GM21528 (cell line): ENCODE measurements around the gene PICALM.

Experiments used
- ATAC-seq: cut with Tn5 transposase; IDR thresholded peaks from one replicate; pipeline ENCODE4 v1.9.1; 2021; ENCODE audit warnings: mild to moderate bottlenecking, moderate library complexity; ENCODE audit not compliant: unreplicated experiment, low FRiP score

Gene PICALM

DNA sequence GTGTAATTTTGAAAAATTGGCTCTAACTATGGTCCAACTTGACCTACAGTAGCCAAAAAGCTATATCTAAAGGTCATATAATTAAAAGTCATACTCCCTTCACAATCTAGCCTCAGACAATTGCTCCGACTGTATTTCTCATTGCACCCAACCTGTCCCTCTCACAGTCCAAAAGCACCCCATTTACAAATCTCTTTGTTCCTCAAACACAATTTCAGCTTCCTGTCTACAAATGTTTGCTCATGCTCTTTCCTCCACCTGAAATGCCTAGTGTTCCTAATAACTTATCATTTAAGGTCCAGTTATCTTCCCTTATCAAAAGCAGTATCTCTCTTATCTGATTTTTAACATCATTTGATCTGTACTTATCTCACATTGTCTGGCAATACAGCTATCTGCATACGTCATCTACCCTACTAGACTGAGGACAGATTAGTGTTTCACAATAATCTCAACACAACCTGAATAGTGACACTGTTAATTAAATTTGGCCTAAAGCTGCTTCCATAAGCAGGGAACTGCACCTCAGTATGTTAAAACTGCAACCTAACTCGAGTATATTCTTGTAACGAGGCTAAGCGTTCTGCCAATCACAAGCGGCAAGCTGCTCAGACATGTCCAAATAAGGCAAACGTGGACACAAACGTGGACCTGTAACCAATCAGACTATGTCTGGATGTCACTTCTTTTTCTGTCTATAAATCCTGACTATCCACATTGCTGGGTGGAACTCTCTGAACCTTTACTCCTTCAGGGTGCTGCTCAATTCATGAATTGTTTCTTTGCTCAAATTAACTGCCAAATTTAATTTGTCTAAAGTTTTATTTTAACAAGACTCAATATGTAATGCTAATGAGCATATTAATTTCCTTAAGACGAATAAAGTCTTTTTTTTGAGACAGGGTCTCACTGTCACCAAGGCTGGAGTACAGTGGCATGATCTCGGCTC lies 15.9 kb downstream of the PICALM start:
- ATAC-seq: no peak

DNA sequence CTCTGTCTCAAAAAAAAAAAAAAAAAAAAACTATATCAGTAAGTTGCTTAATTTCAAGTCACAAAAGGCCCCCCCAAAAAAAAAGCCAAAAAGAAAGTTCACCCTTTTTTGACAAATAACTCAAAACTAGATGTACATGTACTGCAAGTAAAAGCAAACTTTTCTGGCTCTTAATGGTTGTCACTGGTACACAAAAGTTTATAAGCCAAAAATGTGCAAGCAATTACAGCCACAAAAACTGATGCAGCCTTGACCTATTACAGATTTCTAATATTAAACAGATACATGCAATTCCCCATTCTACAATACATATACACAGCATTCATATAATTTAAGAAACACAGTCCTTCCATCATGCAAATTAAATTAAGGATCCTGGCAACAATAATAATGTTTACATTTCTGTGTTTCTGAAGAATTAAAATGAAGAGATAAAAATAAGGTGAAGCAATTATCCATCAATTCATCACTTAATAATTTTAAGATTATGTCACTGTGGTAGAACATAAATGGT lies 18.6 kb downstream of the PICALM start:
- no peak for ATAC-seq

DNA sequence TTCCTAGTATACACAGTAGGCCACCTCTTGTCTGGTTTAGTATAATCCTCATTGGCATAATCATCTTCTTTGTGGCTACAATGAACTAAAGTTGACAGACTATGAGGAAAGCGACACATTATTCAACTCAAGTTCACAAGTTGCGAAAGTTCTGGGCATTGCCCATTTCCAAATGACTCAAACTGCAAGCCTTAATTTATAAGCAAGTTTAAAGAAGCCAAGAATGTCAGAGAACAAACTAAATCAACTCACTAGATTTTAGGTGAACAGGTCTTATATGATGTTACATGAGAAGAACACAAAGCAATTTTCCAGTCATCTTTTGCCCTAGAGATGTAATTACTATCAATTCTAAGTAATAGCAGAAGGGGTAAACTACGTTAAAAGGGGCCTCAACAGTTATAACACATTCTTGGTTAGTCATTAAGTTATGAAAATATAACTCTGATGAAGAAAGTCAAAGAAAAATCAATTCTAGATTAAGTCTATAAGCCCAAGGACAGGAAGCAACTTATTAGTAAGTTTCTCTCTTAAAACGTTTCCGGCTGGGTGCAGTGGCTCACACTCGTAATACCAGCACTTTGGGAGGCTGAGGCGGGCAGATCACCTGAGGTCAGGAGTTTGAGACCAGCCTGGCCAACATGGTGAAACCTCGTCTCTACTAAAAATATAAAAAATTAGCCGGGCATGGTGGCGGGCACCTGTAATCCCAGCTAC lies 21.5 kb downstream of the PICALM start:
- no peak for ATAC-seq

DNA sequence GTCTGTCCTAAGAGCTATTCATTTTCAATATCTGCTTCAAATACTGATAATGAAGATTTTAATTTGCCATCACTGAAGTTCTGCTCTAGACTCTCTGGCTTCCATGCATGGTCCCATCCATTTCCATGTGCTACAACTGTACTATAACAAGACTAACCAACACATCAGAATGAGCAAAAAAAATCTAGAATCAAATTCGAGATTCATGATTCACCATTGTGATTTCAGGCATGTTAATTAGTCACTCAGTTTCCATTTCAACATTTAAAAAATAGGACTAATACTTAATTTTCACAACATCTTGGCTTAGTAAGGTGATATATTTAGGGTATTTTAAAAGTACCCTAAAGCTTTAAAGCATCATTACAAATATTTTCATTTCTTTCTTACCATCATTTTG lies 22.8 kb downstream of the PICALM start:
- ATAC-seq: no peak

DNA sequence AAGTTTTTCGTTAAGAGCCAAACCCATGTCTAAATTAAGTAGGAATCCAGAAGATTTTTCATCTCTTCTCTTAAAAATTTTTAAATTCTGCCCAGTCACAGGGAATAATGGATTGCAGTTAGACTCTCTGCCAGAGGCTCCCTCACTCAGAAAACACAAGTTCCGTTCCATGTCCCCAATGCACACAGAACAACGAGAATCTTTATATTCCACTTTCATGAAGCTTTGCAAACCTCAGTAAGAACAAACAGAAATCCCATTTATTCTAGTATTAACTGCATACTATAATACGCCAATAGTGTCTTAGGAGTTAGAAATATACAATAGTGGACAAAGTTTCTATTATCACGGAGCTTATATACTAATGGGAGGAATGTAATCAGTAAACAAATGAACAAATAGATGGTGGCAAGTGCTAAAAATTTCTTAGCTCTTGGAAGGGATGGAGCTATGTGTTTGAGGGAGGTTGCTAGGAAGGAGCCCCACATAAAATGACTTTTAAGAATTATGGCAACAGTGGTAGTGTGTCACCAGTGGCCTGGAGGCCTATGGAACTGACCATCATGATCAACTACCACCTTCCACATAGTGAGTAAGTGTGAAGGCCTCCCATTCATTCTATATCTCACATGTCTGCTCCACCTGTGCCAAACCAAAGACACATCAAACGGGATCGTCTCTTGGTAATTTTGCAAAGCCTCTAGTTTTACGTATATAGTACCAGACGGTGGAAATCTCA lies 24.9 kb downstream of the PICALM start:
- ATAC-seq: no peak

DNA sequence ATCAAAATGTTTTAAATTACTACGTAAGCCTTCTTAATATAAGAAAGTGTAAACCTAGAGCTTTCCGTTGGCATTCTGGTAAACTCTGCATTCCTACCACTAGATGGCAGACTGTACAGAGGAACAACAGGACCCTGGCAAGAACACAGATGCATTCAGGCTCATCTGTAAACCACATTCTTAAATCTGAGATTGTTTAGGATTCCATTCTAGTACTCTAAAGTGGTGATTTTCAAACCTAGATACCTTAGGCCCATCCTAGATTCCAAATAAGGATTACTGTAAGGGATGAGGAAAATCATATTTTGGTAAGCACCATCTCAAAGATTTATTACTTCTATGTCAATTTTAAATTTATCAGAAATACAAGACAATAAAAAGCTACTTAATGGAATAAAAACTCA lies 26.9 kb downstream of the PICALM start:
- peak; percentile 62 for ATAC-seq

DNA sequence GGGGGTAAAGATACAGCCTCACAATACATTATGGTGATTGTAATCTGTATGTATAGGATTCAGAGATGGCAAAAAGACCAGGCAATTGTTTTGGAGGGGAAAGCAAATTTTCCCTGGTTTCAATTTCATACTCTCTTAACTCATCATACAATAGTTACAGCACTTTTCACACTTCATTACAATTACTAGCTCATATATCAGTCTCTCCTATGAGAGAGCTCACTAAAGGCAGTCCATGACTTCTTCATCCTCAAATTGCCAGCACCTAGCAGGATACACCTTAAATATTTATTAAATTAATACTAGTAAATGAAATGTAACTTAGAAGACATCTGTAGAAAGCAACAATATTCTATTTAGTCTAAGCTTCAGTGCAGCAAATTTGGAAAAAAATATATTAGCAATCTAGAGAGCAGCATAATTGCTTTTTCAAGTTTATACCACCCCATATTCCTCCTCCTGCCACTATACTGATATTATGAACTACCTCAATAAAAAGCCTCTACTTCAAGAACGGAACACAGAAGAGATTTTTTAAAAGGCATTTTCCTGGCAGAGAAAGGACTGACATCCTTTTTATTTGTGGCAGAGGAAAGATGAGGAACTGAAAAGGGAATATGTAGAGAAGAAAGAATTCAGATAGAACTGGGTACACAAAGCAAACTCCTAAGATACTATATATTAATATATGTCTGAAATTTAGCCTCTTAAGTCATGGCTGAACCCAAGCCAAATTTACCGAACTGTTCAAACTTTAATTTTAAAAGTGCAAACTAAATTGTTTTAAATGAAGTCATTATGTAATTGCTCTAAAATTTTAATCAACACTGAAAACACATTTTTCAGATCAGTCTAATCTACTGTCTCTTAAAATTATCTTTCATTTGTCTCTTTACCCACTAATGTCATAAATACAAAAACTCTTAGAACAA lies 27.7 kb downstream of the PICALM start:
- no peak for ATAC-seq

DNA sequence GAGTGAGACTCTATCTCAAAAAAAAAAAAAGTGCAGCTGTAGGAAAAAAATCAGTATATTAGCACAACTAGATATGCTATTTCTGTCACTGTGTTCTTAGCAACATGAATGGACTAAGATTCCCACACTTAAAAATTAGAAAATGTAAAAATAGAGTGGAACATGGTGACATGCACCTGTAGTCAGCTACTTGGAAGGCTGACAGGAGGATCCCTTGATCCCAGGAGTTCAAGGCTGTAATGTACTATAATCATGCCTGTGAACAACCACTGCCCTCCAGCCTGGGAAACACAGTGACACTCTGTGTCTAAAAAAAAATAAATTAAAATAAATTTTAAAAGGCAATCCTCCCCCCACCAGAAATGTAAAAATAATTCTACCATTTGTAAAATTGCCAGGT lies 29.8 kb downstream of the PICALM start:
- ATAC-seq: no peak

DNA sequence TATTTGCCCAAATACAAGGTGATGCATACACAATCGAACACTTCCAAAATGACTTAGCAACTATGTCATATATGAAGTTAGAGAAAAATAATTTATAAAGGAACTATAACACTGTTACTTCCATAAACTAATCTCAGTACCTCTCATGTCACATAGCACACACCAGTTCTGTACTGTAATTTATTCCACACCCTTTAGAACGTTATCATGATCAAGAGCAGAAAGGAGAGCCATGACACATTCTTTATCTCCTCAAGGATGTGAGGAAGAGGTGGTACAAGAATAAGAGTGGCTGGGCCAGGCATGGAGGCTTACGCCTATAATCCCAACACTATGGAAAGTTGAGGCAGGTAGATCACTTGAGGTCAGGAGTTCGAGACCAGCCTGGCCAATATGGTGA lies 31.1 kb downstream of the PICALM start:
- no peak for ATAC-seq

DNA sequence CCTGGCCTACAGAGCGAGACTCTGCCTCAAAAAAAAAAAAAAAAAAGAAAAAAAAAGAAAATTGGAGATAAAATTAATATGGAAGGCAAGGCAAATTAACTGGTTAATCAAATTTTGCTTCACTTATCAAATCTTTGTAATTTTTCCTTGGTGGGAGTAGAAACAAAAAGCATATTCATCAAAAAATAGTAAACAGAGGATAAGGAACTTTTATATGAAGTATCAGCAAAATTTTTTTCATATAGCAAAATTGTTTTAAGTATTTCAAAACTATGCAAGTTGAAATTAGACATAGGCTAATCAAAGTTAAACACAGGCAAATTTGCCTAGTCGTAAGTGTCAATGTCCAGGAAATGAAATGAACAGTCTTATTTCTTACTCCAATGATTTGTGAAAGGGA lies 33.0 kb downstream of the PICALM start:
- no peak for ATAC-seq

DNA sequence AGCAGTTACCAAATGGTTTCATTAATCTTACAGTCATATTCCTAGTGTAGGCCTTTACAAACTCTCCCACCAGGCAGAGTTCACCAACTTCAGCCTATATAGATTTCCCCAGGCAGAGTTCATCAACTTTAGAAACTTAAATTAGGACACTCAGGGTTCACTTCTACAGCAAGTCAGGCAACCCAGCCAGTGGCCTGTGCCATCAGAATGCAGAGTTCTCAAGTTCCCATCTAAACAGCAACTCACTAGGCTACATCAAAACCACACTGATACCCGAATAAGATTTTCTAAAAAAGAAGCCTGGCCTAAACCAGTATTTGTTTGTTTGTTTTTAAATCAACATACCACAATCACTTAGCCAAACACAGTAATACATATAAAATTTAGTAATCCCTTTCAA lies 33.7 kb downstream of the PICALM start:
- no peak for ATAC-seq

DNA sequence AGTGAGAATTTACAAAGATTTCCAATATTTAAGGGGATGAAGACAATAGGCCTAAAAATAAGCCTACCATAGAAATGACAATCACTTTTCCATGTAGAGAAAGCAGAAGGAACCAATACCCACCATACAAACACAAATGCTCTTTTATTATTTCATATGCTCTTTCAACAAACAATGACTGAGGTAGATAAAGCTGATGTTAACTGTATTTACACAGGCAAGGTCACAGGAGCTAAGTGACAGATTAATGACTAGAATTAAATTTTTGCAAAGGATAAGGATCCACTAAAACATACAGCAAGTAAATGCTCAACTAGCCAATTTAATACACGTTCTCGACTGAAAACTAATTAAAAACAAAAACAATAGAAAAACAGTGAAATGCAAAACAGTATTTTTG lies 34.2 kb downstream of the PICALM start:
- ATAC-seq: no peak

DNA sequence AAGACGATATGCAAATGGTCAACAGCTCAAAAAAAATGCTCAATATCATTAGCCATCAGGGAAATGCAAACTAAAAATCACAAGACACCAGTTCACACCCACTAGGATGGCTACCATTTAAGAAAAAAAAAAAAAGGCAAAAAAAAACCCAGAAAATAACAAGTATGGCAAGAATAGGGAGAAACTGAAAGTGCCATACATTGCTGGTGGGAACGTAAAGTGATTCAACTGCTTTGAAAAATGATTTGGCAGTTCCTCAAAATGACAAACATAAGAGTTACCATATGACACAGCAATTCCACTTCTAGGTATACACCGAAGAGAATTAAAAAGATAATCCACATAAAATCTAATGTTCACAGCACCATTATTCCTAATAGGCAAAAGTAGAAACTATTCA lies 47.5 kb downstream of the PICALM start:
- peak; percentile 76 for ATAC-seq

DNA sequence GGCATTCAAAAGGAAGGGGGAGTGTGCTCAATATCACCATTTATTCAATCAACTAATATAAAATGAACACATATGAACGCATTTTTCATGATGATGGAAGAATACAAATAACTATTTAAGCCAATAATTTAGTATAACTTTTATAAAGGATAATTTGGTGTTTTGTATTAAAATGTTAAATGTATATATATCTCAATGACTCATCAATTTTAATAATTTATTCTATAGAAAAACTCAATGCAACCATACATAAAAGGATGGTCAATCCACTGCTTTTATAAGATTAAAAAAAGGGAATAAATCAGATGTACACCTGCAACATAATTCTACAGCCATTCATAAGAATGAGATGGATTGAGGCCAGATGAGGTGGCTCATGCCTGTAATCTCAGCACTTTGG lies 50.6 kb downstream of the PICALM start:
- no peak for ATAC-seq

DNA sequence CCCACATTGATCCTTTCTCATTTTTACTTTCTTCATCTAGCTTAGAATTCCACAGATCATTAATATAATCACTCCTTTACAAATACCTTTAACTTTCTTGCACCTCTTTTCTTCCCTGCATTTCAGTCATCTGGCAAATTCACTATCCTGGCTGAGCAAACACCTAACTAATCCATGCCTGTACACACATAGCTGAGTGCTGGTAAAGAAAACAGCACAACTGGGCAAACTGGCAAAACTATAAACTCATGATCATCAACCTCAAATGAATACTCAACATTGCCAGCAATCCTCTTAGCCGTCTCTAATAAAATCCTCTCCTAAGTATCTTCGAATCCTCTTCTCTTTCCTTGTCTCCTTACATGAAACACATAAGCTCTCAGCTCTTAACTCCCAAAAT lies 52.4 kb downstream of the PICALM start:
- ATAC-seq: no peak

DNA sequence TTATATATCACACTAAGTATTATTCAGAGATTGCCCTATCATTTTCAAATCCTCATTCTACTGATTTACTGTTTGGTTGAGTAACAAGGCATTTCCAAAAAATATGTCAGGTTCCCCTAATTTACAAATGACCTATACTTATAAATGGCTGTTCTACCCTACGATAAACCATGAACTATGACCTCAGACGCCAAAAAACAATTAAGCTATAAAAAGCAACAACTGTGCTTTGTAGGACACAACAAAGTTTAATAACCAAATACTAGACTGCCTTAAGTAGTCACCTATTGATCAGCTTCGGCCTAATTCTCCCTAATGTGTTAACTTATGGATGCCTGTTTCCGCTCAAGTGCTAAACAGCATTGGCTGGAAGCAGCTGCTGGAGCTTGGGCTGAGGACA lies 53.2 kb downstream of the PICALM start:
- no peak for ATAC-seq

DNA sequence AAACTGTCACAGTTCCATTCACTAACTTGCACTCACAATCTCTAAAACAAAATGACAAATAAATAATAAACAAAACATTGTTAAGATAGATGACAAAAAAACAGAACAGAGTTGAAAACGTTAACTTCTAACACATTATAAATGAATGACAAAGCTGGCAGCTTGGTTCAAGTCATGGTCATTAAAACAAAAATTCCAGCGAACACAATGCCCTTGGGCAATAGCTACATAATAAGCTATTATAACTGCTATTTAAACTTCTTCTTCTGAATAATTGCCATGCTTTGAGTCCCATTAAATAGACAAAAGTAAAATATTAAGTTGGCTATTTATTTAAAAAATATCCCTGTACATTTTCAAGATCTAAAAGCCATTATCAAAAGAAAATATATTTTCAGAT lies 54.7 kb downstream of the PICALM start:
- no peak for ATAC-seq

DNA sequence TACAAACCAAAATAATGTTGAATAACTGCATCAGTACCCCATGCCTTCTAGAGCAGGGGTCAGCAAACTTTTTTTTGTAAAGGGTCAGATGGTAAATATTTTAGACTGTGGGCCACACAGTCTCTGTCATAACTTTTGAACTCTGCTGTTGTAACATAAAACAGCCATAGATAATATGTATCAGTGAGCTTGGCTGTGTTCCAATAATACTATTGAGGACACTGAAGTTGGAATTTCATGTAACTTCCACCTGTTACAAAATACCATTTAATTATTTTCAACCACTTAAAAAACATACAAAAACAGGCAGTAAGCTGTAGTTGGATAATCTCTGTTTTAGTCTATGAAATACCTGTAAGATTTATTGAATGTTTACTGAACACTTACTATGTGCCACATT lies 55.2 kb downstream of the PICALM start:
- ATAC-seq: no peak

DNA sequence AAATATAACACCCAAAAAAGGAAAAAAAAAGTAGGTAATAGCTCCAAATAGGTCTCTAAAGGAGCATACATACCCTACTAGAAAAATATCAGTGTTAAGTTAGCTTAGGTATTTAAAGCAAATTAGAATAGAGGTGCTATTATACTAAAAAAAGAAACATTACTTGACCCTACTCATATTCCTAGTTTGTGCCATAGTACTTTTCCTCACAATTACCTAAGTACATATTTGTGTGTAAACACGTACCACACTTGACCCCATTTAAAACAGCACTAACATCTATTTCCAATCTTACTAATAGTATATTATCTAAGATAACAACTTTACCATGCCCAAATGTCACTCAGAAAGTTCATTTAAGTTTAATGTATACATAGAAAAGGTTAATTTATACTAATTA lies 57.7 kb downstream of the PICALM start:
- no peak for ATAC-seq

DNA sequence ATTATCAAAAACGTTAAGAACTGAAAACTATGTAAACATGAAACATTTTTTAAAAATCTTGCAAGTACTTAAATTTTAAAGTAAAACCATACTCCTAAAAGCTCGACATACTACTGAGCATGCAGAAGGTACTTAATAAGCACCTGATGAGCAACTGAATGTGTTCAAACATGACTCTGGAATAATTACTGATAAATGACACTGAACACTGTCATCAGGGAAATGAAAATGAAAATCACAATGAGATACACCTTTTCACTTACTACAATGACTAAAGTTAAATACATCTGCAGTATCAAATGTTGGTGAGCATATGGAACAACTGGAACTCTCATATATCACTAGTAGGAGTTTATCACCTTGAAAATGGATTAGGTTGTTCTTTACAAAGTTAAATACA lies 65.2 kb downstream of the PICALM start:
- ATAC-seq: no peak
